IPS-18a (cell line): Measurements from ENCODE around the gene PRCP.

Source experiments
- H3K27ac ChIP-seq: one replicate; pipeline ENCODE4 v1.5.1; 2013; ENCODE audit warnings: low read length
- H3K27me3 ChIP-seq: one replicate; pipeline ENCODE4 v1.6.1; 2013; ENCODE audit warnings: mild to moderate bottlenecking, low read length; ENCODE audit not compliant: control insufficient read depth, insufficient read depth
- H3K36me3 ChIP-seq: one replicate; pipeline ENCODE4 v1.6.1; 2013; ENCODE audit warnings: low read depth, low read length; ENCODE audit not compliant: control insufficient read depth
- H3K4me1 ChIP-seq: one replicate; pipeline ENCODE4 v1.6.1; 2013; ENCODE audit warnings: low read depth, low read length; ENCODE audit not compliant: control insufficient read depth
- H3K4me3 ChIP-seq: one replicate; pipeline ENCODE4 v1.5.1; 2013; ENCODE audit warnings: low read length
- H3K9ac ChIP-seq: one replicate; pipeline ENCODE4 v1.6.1; 2013; ENCODE audit warnings: mild to moderate bottlenecking, low read length, moderate library complexity
- H3K9me3 ChIP-seq: one replicate; pipeline ENCODE4 v1.6.1; 2013; ENCODE audit warnings: low read depth, low read length; ENCODE audit not compliant: control insufficient read depth

The PRCP gene

DNA sequence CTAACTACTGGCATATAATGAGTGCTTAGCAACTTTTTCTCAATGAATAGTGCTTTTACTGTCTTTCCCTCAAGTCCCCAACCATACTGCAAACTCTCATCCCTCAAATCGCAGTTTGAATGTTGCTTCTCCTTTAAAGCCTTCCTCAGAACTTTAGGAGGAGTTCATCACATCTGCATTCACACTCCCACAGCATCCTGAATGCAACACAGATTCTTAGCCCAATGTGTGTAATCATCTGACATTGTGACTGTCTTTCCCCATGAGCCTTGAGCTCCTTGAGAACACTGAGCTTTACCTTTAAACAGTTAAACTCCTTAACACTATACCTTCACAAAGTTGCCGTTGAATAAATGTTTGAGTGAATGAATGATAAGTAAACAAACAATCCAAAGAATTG, 84.8 kb downstream of the PRCP start:
- Histone ChIP-seq H3K9me3 (no peaks in the 10 kb centered on the region), H3K9ac (no peak overlapping the region), H3K36me3 (no peaks in the 10 kb centered on the region)

DNA sequence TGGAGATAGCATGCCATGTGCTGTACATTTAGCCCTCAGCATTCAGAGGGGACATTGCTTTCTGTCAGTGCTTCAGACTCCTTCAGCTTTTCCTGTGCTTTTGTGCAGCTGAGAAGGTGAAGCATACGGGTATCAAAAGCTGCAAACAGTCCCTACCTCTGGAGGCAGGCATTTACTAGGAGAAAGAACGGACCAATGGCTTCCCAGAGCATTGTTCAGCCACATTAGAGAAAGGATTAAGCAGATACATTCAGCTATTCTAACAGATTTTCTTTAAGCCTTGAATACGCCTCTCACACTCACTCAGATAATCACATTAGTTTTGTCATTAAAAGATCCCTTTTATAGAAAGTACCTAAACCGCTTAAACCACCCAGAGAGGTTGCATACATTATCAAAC, 85.9 kb downstream of the PRCP start:
- peaks cover 7% of the 10 kb centered on the region for H3K4me1 ChIP-seq
- H3K36me3 ChIP-seq: no peaks in the 10 kb centered on the region
- no peak overlapping the region for H3K9ac ChIP-seq
- H3K9me3 ChIP-seq: no peaks in the 10 kb centered on the region
- H3K4me3 ChIP-seq: no peak overlapping the region
- H3K27me3 ChIP-seq: no peaks in the 10 kb centered on the region
- no peak overlapping the region for H3K27ac ChIP-seq

More for the DNA sequence above, 84.8 kb downstream of the PRCP start:
- H3K27me3 ChIP-seq: no peaks in the 10 kb centered on the region
- no peak overlapping the region for H3K4me3 ChIP-seq
- peaks cover 7% of the 10 kb centered on the region for H3K4me1 ChIP-seq
- H3K27ac ChIP-seq: no peak overlapping the region

DNA sequence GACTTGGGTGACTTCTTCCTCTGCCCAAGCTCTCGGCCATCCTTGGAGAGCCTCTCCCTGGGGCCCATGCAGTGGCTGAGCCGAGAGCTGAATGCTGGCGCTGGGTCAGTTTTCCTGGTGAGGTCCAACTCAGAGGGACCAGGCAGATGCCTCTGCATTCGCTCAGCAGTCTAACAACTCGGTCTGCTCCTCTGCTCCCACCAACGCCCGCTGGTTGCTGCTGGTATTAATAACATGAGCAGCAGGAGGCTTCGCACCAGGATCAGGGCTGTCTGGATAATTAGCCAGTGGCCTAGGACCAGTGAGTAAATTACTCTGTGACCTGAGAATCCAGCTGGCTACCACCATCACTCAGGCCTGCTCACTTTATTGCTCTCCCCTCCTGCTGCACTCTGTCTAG, 88.9 kb downstream of the PRCP start:
- H3K27me3 ChIP-seq: no peaks in the 10 kb centered on the region
- H3K36me3 ChIP-seq: no peaks in the 10 kb centered on the region

DNA sequence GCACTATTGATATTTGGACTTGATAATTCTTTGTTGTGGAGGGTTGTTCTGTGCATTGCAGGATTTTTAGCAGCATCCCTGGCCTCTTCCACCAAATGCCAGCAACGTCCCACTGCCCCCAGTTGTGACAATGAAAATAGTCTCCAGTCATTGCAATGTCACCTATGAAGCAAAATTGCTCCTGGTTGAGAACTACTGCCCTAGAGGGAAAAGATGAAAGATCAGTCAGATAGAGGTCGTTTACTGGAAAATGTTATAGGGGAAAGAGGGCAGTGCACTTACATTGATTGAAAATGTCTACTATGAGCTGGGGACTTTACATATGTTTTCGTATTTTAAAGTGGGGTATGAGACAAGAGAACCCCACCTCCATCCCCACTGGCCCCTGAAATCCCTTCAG, 89.5 kb downstream of the PRCP start:
- H3K27me3 ChIP-seq: no peaks in the 10 kb centered on the region
- no peaks in the 10 kb centered on the region for H3K9me3 ChIP-seq
- no peaks in the 10 kb centered on the region for H3K36me3 ChIP-seq
- H3K4me3 ChIP-seq: no peak overlapping the region
- no peak overlapping the region for H3K9ac ChIP-seq
- H3K4me1 ChIP-seq: peaks cover 7% of the 10 kb centered on the region
- no peak overlapping the region for H3K27ac ChIP-seq

More for the DNA sequence above, 88.9 kb downstream of the PRCP start:
- Histone ChIP-seq H3K9ac (no peak overlapping the region), H3K4me3 (no peak overlapping the region), H3K27ac (no peak overlapping the region), H3K4me1 (peaks cover 7% of the 10 kb centered on the region), H3K9me3 (no peaks in the 10 kb centered on the region)

DNA sequence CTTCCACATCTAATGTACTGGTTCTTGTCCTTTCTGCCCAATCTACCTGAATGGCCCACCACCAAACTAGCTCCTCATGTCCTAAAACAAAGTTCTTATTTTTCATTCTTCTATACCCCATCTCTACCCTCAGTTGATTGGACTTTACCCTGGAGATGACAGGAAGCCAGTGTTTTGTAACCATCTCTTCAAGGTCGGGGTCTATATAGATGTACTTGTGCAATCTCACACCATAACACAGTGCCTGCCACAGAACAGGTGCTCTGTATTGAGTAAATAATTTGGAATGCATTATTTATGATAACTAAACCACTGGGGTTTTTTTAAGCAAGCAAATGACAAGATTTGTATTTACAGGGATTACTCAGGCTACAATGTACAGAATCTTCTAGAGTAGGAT, 89.9 kb downstream of the PRCP start:
- Histone ChIP-seq H3K36me3 (no peaks in the 10 kb centered on the region), H3K27ac (no peak overlapping the region), H3K9ac (no peak overlapping the region), H3K27me3 (no peaks in the 10 kb centered on the region), H3K9me3 (no peaks in the 10 kb centered on the region), H3K4me1 (peaks cover 7% of the 10 kb centered on the region), H3K4me3 (no peak overlapping the region)

DNA sequence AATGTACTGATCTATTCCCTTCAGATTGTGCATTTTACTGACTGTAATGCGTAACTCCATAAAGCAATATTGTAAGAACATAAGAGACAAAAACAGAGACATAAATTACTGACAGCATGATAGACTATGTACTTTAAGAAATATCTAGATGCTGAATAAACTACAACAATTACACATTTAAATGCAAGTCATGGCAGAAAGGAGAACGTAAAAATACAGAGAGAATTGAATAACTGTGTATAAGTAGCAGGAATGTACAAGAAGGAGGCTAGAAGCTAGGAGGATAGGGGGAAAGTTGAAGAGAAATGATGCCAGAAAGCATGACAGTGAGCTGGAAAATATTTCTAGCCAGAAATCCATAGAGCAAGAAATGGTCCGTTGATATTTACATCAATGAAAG, 92.6 kb downstream of the PRCP start:
- Histone ChIP-seq H3K27me3 (no peaks in the 10 kb centered on the region), H3K27ac (no peak overlapping the region), H3K9me3 (no peaks in the 10 kb centered on the region), H3K4me1 (no peaks in the 10 kb centered on the region), H3K4me3 (no peak overlapping the region), H3K36me3 (no peaks in the 10 kb centered on the region), H3K9ac (no peak overlapping the region)

DNA sequence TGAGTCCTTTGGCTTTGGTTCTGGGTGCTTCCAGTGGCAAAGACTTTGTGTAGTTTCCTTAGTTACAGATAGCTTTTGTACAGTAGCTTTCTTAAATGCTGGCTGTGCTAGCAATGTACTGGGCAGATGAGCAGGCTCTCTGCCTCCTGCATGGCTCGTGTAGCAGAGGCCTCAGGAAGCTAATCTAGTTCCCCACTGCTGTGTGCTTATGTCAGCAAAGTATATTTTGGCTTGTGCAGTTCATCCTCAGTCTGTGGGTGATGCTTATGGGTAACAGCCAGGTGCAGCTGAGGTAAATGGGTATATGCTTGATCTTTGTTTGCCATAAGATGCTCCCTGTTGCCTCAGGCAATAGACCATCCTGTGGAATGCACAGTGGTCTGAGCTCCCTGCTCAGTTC, 97.5 kb downstream of the PRCP start:
- no peak overlapping the region for H3K9ac ChIP-seq
- no peaks in the 10 kb centered on the region for H3K36me3 ChIP-seq
- H3K27ac ChIP-seq: no peak overlapping the region

DNA sequence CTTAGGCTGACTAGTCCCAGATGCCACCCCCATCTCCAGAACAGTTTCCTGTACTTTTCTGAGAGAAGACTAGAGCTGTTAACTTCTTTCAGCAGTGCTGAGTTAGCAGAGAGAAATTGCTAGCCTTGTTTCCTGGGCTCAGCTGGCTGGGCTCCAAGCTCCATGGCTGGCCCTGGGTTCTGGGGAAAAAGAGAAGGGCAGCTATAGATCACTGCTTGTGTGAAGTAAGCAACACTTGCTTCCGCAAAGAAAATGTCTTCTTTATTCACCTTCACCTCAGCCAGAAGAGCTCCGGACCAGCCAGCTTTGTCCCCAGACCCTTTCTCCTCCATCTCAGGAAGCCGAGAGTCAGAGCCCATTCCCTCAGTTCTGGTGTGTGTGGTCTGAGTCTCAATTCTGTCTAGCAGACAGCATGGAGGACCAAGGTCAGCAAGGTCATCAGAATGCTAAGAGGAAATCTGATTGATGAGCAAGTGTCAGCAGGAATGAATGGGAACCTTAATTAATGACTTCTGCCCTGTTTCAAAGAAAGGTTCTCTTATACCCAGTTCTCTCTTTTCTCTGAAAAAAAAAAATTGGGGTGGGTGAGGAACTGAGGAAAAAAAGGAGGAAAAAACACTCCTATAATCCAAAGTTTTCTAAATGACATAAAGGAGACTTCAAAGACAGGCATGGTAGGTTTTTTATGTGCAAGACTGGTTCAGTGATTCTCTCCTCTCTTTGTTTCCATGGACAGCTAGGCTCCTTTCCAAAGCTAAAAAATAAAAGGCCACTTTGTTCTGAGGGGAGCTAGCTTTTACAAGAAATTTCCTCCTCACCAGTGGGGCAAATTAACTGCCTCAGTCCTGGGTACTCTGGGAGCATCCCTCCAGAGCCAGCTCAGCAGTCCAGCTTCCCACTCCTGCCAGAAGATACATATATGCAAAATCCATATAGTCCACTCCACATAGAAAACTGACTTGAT, 103.0 kb downstream of the PRCP start:
- H3K27me3 ChIP-seq: no peaks in the 10 kb centered on the region
- H3K4me3 ChIP-seq: no peak overlapping the region
- H3K9me3 ChIP-seq: no peaks in the 10 kb centered on the region
- H3K4me1 ChIP-seq: no peaks in the 10 kb centered on the region
- H3K27ac ChIP-seq: no peak overlapping the region
- H3K9ac ChIP-seq: no peak overlapping the region
- H3K36me3 ChIP-seq: no peaks in the 10 kb centered on the region

More for the DNA sequence above, 97.5 kb downstream of the PRCP start:
- Histone ChIP-seq H3K4me1 (no peaks in the 10 kb centered on the region), H3K27me3 (no peaks in the 10 kb centered on the region), H3K9me3 (no peaks in the 10 kb centered on the region), H3K4me3 (no peak overlapping the region)

DNA sequence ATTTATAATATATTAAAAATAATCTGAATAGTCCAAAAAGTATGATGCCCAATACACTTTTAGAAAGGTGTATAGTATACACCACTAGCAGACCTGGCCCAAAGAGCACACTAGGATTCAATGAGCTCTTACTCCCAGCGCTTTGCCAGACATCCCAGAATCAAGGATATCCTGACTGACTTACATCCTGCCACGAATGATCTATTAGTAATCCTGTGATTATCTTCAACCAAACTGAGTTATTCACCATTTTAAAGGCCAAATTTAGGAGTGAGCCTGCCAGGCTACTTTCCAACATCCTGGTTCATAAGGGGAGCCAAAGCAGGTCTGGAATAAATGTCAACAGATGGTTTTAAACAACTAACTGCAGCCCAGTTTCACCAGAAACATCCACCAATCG, 105.7 kb downstream of the PRCP start:
- Histone ChIP-seq H3K27me3 (no peaks in the 10 kb centered on the region), H3K9ac (no peak overlapping the region), H3K4me1 (no peaks in the 10 kb centered on the region), H3K4me3 (no peak overlapping the region), H3K36me3 (no peaks in the 10 kb centered on the region), H3K9me3 (no peaks in the 10 kb centered on the region), H3K27ac (no peak overlapping the region)

DNA sequence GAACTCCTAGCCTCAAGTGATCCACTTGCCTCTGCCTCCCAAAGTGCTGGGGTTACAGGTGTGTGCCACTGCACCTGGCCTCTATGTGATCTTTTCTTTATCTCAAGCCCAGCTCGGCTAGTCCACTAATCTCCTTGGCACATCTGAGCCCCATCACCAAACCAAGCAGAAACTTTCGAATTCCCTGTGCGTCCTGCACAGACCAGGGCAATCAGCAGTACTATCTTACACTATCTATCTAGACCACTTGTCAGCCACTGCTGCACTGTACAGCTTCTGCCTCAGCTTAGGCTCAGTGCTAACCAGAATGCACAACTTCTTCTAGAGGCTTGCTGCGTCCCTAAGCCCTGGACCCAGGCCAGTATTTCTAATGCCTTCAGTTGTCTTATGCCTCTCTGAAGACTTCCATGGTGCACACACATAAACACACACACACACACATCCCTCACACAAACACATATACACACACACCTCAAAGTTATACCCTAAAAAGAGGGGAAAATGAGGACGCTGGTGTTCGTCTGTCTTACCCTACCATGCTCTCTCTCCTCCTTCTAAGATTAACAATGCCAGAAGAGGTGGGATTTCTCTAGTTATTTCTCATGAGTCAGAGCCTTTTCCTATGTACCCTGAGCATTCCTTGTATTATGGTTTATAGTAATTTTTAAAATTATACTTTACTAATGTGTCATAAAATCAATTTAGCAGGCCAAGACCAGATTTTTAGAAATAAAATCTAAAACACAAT, 107.2 kb downstream of the PRCP start:
- Histone ChIP-seq H3K4me3 (no peak overlapping the region), H3K27ac (no peak overlapping the region), H3K9ac (no peak overlapping the region), H3K9me3 (no peaks in the 10 kb centered on the region), H3K27me3 (no peaks in the 10 kb centered on the region), H3K4me1 (no peaks in the 10 kb centered on the region), H3K36me3 (no peaks in the 10 kb centered on the region)

DNA sequence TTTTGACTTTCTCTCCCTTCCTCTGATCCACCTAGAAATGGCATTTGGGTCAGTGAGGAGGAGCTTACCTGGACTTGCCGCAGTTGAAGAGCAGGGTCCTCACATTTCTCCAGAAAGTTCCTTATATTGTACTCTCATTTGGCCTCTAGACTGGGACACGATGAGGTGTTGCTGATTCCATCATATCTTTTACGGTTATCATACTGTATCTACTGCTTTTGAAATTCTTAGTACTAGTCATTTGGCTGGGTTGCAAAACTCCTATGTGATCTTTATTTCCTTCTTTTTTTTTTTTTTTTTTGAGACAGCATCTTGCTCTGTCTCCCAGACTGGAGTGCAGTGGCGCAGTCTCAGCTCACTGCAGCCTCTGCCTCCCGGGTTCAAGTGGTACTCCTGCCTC, 107.9 kb downstream of the PRCP start:
- Histone ChIP-seq H3K36me3 (no peaks in the 10 kb centered on the region), H3K9me3 (no peaks in the 10 kb centered on the region)

More for the DNA sequence above, 107.9 kb downstream of the PRCP start:
- no peaks in the 10 kb centered on the region for H3K4me1 ChIP-seq
- no peak overlapping the region for H3K4me3 ChIP-seq
- no peak overlapping the region for H3K27ac ChIP-seq
- no peak overlapping the region for H3K9ac ChIP-seq
- no peaks in the 10 kb centered on the region for H3K27me3 ChIP-seq
